Astrocyte of the cerebellum (primary cell): ENCODE measurements around the gene PRTN3.
"Not testable (repeated sequence)": the region's sequence is repeated elsewhere in the genome, so short reads cannot be mapped to it uniquely, and the experiment has no call there.

ENCODE experiments used
- DNase-seq: peaks from one replicate; pipeline ENCODE4 v3.0.0-alpha.2; 2011; ENCODE audit warnings: low read depth
- H3K4me3 ChIP-seq: 2 replicates; pipeline ENCODE4 v1.5.1; 2011; ENCODE audit warnings: mild to moderate bottlenecking, low read depth, low read length, moderate library complexity
- in situ Hi-C: cut with HindIII; loops from 2 replicates; pipeline ENCODE4 v1.10.0; 2017; ENCODE audit warnings: low sequenced_read_pairs
- TF ChIP-seq, protein P1 (sequence below): IDR thresholded peaks from 2 replicates; pipeline ENCODE4 v1.5.1; 2012; ENCODE audit warnings: low read length, low read depth, moderate library complexity, mild to moderate bottlenecking; ENCODE audit errors: missing control alignments

The PRTN3 gene

DNA sequence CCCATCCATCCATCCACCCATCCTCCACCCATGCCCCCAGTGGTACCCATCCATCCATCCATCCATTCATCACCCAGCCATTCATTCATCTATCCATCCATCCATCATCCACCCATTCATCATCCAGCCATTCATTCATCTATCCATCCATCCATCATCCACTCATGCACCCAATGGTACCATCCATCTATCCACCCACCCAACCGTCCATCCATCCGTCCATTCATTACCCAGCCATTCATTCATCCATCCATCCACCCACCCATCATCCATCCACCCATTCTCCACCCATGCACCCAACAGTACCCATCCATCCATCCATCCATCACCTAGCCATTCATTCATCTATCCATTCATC, 24.3 kb upstream of the PRTN3 start:
- no peak overlapping the region for H3K4me3 ChIP-seq
- DNase-seq, result no peak
- TF ChIP-seq, protein P1, sequence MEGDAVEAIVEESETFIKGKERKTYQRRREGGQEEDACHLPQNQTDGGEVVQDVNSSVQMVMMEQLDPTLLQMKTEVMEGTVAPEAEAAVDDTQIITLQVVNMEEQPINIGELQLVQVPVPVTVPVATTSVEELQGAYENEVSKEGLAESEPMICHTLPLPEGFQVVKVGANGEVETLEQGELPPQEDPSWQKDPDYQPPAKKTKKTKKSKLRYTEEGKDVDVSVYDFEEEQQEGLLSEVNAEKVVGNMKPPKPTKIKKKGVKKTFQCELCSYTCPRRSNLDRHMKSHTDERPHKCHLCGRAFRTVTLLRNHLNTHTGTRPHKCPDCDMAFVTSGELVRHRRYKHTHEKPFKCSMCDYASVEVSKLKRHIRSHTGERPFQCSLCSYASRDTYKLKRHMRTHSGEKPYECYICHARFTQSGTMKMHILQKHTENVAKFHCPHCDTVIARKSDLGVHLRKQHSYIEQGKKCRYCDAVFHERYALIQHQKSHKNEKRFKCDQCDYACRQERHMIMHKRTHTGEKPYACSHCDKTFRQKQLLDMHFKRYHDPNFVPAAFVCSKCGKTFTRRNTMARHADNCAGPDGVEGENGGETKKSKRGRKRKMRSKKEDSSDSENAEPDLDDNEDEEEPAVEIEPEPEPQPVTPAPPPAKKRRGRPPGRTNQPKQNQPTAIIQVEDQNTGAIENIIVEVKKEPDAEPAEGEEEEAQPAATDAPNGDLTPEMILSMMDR, result no peak
- in situ Hi-C loops, result no loop called here

DNA sequence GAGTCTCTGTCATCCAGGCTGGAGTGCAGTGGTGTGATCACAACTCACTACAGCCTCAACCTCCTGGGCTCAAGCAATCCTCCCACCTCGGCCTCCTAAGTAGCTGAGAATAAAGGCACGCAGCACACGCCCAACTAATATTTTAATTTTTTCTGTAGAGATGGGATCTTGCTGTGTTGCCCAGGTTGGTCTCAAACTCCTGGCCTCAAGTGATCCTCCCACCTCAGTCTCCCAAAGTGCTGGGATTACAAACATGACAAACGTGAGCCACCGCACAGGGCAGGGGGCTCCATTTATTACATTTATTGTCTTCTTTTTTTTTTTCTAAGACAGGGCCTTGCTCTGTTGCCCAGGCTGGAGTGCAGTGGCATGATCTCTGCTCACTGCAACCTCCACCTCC, 20.6 kb upstream of the PRTN3 start:
- DNase-seq, H3K4me3 ChIP-seq, in situ Hi-C loops: not testable (repeated sequence)

DNA sequence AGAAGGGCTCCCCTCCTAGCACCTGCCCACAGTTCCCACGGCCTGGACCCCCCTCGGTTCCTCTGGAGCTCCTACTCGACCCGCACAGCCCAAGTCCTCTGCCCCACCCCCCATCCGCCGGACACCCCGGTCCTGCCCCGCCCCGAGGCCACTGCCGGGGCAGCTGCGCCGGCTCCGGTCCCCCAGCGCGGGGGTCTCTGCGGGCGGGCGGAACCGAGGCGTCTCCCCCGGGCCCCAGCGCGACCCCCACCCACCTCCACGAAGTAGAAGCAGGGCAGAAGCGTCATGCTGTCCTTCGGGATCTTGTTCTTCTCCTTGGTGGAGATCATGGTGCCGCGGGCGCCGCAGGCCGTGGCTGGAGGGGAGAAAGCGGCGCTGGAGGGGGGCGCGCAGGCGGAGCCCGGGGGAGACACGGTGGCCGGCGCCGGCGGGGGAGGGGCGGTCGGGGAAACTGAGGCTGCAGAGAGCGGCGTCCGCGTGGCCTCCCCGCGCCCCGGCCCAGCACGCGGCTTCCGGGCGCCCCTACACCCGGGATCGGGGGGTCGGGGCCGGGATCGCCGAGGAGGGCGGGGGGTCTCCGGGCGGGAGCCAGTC, 19.5 kb upstream of the PRTN3 start:
- H3K4me3 ChIP-seq, result peak overlapping the region; percentile 36
- TF ChIP-seq, protein P1, result no peak
- in situ Hi-C loops, result no loop called here
- DNase-seq, result no peak

DNA sequence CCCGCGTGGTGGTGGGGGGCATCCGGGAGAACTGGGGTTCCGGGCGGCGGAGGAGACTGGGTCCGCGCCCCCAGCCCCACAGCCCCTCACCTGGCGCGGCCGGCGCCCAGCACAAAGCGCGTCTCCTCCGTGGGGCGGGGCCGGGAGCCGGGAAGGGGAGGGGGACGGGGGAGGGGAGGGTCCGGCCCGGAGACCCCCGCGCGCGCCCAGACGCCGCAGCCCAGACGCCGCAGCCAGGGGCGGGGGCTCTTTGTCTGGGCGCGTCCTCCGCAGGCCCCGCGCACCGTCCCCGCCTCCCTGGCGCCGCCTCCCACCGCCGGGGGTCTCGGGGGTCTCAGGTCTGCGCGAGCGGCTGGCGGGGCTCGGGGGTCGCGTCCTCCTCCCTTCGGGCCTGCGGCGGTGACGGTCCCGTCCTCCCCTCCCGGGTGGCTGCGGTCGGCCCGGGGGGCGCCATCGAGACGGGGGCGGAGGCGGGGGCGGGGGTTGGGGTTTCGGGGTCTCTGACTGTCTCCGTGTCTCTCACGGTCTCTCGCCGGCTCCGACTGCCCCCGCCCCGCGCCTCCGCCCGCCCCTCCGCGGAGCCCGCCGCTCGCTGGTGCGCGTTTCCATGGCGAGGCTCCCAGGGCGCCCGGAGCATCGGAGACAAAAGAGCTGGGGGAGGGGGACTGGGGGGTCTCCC, 18.8 kb upstream of the PRTN3 start, which contains the start of gene PLPPR3:
PLPPR3 (minus strand) TSS at position 131 of the 679 bp plus-strand sequence. CDS start 396 bp downstream, outside the sequence.
- DNase-seq, result no peak
- peak within 1 kb of the TSS; percentile 36 for H3K4me3 ChIP-seq
- in situ Hi-C loops, result no loop called here
- TF ChIP-seq, protein P1, result no peak

DNA sequence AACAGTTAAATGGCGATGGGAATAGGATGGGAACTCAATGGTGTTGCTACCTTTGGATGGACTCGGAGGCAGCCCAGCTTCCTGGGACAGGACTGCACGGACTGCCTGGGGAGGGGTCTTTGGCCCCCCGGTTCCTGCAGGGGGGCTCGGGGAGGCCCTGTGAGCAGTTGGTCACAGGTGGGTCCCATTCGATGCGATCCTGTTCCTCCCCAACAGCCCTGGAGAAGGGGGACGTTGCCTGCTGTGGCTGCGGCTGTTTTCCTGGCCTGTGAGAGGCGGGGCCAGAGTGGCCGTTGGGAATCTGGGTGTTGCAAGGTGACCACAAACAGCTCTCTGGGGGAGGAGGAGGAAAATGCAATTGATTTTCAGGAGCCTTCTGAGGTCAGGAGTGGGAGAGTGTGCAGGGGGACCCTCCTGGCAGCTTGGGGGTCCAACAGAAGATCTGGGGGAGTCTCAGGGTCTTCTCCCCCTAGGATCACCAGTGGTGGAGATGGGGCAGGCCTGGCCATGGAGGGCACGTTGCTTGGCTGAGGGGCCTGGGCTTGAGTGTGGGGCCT, 17.2 kb upstream of the PRTN3 start:
- DNase-seq, result no peak
- in situ Hi-C loops, result no loop called here
- no peak overlapping the region for H3K4me3 ChIP-seq
- TF ChIP-seq, protein P1, result no peak

DNA sequence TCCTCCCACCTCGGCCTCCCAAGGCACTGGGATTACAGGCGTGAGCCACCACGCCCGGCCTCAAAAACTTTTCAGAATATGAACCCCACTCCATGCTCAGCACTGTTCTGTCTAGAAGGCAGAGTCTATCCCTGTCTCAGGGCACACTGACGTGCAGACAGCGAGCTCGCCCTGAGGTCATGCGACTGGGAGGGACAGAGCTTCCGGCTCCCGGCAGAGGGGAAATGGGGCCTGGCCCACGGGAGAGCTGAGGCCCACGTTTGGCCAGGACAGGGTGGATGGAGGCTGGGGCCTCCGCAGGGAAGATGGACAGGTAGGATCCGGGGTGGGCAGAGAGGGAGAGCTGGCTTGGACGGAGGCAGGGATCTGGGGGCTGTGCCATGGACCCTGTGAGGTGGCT, 15.9 kb upstream of the PRTN3 start:
- DNase-seq, result no peak
- H3K4me3 ChIP-seq, result no peak overlapping the region
- in situ Hi-C loops, result no loop called here
- TF ChIP-seq, protein P1, result no peak
